ENCODE measurements around the gene MCHR1.

GRCh38 chr22:40685406-40685805 is 6.1 kb downstream of the MCHR1 start:
- no peak for TF ChIP-seq POLR2AphosphoS5 (IDR thresholded peaks at IDR 0.05; ENCODE audit: low read depth, low read length)
- TF ChIP-seq, protein P1, sequence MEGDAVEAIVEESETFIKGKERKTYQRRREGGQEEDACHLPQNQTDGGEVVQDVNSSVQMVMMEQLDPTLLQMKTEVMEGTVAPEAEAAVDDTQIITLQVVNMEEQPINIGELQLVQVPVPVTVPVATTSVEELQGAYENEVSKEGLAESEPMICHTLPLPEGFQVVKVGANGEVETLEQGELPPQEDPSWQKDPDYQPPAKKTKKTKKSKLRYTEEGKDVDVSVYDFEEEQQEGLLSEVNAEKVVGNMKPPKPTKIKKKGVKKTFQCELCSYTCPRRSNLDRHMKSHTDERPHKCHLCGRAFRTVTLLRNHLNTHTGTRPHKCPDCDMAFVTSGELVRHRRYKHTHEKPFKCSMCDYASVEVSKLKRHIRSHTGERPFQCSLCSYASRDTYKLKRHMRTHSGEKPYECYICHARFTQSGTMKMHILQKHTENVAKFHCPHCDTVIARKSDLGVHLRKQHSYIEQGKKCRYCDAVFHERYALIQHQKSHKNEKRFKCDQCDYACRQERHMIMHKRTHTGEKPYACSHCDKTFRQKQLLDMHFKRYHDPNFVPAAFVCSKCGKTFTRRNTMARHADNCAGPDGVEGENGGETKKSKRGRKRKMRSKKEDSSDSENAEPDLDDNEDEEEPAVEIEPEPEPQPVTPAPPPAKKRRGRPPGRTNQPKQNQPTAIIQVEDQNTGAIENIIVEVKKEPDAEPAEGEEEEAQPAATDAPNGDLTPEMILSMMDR (IDR thresholded peaks at IDR 0.05), result no peak

All from SK-N-SH (cell line).